C4-2B (cell line): ENCODE measurements around the gene HOXB2.

Experiments
- H3K27ac ChIP-seq: fragments of 450-650 bp; 2 replicates; pipeline ENCODE4 v1.5.1; 2017
- ZFX ChIP-seq: fragments of 450-650 bp; IDR thresholded peaks from 2 replicates; pipeline ENCODE4 v1.6.1; 2017
- TF ChIP-seq, protein P1 (sequence below): fragments of 450-650 bp; conservative IDR thresholded peaks from 2 replicates; pipeline ENCODE4 v1.5.1; 2017; ENCODE audit warnings: mild to moderate bottlenecking

The HOXB2 gene

GRCh38 chr17:48532261-48532660 is 12.6 kb downstream of the HOXB2 start:
- H3K27ac ChIP-seq, result no peak overlapping the region
- TF ChIP-seq, protein P1, sequence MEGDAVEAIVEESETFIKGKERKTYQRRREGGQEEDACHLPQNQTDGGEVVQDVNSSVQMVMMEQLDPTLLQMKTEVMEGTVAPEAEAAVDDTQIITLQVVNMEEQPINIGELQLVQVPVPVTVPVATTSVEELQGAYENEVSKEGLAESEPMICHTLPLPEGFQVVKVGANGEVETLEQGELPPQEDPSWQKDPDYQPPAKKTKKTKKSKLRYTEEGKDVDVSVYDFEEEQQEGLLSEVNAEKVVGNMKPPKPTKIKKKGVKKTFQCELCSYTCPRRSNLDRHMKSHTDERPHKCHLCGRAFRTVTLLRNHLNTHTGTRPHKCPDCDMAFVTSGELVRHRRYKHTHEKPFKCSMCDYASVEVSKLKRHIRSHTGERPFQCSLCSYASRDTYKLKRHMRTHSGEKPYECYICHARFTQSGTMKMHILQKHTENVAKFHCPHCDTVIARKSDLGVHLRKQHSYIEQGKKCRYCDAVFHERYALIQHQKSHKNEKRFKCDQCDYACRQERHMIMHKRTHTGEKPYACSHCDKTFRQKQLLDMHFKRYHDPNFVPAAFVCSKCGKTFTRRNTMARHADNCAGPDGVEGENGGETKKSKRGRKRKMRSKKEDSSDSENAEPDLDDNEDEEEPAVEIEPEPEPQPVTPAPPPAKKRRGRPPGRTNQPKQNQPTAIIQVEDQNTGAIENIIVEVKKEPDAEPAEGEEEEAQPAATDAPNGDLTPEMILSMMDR, result no peak

DNA sequence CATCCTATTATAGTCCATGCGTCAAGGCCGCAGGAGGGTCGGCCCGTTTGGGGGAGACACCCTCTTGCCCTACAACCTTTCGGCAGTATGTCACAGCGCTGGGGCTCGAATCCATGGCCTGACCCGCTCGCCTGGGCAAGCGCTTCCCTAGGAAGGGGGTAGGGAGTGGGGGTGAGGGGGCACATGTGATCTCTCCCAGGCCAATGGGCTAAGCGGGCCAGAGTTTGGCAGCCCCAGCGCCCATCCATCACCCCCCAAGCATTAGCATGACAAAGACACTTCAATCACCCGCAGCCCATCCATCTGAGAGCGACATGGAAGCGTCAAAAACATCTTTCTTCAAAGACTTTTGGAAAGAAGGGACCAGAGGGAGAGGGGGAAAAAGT is 14.0 kb downstream of the HOXB2 start, which contains the start of gene HOXB1:
TSS of gene HOXB1 (minus strand) at position 125 of the 386 bp plus-strand sequence. CDS start at position 18, 107 bp downstream.
- TF ChIP-seq, protein P1, result no peak
- TF ChIP-seq ZFX, result no peak
- no peak within 1 kb of the TSS for H3K27ac ChIP-seq

DNA sequence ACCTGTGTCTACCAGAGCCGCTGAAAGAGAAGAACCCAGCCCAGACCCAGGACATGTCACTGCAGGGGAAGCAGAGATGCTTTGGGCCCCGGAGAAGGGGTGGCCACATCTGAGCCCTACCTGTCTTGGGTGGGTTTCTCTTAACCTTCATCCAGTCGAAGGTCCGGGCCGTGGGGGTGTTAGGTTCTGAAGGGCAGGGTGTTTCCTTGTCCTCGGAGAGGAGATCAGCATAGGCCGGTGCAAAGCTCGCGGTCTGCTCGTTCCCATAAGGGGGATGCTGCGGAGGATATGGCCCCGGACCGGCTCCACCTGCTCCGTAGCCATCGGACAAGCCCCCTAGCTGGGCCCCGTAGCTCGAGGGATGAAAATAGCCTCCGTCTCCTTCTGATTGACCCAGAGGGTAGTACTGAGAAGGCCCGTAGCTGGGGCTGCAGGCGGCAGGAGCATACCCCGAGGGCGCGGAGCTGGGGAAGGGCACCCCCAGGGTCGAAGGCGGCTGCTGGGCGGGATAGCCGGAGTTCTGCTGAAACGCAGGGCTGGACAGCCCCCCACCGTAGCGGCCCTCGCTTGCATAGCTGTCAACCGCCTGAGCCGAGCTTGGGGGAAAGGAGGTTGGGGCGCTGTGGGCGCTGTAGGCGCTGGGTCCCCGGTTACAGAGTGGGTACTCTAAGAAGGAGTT is 14.6 kb downstream of the HOXB2 start:
- H3K27ac ChIP-seq, result no peak overlapping the region
- no peak for TF ChIP-seq ZFX
- TF ChIP-seq, protein P1, result no peak

- TF ChIP-seq ZFX, result no peak
- TF ChIP-seq, protein P1, result no peak
Measured at GRCh38 chr17:48529683-48530009, 15.3 kb downstream of the HOXB2 start.

GRCh38 chr17:48528936-48529682 is 15.8 kb downstream of the HOXB2 start:
- no peak overlapping the region for H3K27ac ChIP-seq
- TF ChIP-seq, protein P1, result no peak

More at GRCh38 chr17:48529683-48530009, 15.3 kb downstream of the HOXB2 start:
- no peak overlapping the region for H3K27ac ChIP-seq

DNA sequence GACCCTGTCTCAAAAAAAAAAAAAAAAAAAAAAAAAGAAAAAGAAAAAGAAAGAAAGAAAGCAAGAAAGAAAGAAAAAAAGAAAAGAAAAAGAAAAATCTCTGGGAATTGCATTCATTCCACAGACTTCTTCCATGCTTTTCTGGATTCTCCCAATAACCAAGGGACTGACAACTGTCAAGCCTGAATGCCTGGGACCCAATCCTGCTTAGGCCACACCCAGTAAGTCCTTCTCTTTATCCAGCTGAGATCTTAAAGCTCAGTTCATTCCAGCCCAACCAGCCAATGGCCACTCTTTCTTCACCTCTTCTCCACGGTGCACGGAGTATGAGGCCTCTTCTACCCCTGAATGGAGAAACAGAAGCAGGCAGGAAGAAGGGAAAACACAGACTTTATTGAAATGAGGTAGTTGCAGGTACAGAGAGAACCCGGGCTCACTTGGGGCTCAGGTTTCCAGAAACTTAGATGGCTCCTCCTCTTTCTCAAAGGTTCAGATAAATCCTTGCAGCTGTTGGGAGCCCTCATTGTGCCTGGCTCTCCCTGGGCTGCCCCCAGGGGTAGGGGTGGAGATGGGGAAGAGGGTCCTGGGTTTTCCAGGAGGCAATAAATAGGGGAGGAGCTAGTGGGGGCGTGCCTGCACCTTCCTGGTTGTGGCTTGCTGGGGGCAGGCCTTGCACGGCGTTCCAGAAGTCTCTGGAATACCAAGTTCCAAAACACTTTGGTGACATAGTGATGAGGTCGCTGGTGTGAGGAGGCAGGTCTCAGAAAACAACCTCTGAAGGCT is 16.6 kb downstream of the HOXB2 start:
- no peak overlapping the region for H3K27ac ChIP-seq
- TF ChIP-seq, protein P1, result no peak

DNA sequence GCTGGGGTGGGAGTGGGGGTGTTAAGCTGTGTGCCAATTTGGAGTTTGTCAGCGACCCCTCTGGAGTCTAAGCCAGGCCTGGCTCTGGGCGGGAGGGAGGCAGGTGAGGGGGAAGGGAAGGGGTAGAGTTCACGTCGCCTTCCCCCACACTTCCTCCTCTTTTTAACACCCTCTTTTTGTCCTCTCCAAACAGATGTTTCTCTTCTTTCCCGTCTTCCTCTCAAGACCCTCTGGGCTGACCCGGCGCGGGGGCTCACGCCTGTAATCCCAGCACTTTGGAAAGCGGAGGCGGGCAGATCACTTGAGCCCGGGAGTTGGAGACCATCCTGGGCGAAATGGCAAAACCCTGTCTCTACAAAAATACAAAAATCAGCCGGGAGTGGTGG is 17.4 kb downstream of the HOXB2 start:
- TF ChIP-seq, protein P1, result no peak
- no peak for TF ChIP-seq ZFX
- no peak overlapping the region for H3K27ac ChIP-seq
